Adrenal gland (tissue), 12 donors: ENCODE measurements around the gene NMUR1. TPM values are rescaled to one million over a fixed set of nuclear protein-coding genes. Genes with fewer than 3 reads are reported as not detected.

ENCODE experiments used
- DNase-seq, 7 donors: peaks; one replicate each; pipeline ENCODE4 v3.0.0-alpha.2; 2019 to 2020
- H3K27ac ChIP-seq, 5 donors: fragments of 200-600 bp; sonication (generic) in 4 of 5; 1 replicate in 3 of 5; 2 replicates in 2 of 5; pipeline versions ENCODE4 v1.5.1 to v1.8.0; 2016 to 2020; ENCODE audit warnings: mild to moderate bottlenecking in 1 of 5
- H3K27me3 ChIP-seq: fragments of 200-600 bp; 2 replicates; pipeline ENCODE4 v1.8.0; 2021
- H3K36me3 ChIP-seq, 2 donors: fragments of 200-600 bp; replicated peaks in 1 of 2; 1 replicate in 1 of 2; 2 replicates in 1 of 2; pipeline versions ENCODE4 v1.5.1 to v1.8.0; 2018 to 2022
- H3K4me1 ChIP-seq, 2 donors: fragments of 200-600 bp; replicated peaks in 1 of 2; 1 replicate in 1 of 2; 2 replicates in 1 of 2; pipeline versions ENCODE4 v1.5.1 to v1.8.0; 2018 to 2021
- H3K4me3 ChIP-seq, 4 donors: fragments of 200-600 bp; sonication (generic) in 3 of 4; one replicate each; pipeline ENCODE4 v1.5.1; 2016 to 2018
- H3K9me3 ChIP-seq, 3 donors: fragments of 200-600 bp; sonication (generic) in 1 of 3; replicated peaks in 1 of 3; 1 replicate in 2 of 3; 2 replicates in 1 of 3; pipeline versions ENCODE4 v1.5.1 to v1.8.0; 2016 to 2021
- CTCF ChIP-seq, 6 experiments: fragments of 450-650 bp in 4 of 6; fragments of 200-600 bp in 2 of 6; sonication (generic) in 1 of 6; IDR thresholded peaks; 1 replicate in 5 of 6; 2 replicates in 1 of 6; pipeline versions ENCODE4 v1.5.1 to v1.8.0; 2016 to 2021; ENCODE audit warnings: antibody characterized with exemption in 6 of 6, mild to moderate bottlenecking in 2 of 6, moderate library complexity in 1 of 6
- POLR2A ChIP-seq, 2 donors: fragments of 450-650 bp; IDR thresholded peaks; one replicate each; pipeline ENCODE4 v1.6.1; 2017; ENCODE audit warnings: antibody characterized with exemption in 2 of 2, mild to moderate bottlenecking in 2 of 2, moderate library complexity in 1 of 2
- WGBS, 4 donors: extraction: QIAGEN DNeasy Blood & Tissue Kit in 2 of 4; methylation state at CpG; one replicate each; pipeline versions ENCODE4 v1.1.5 to v1.1.7; 2013 to 2017; 5-methylcytosine and 5-hydroxymethylcytosine counted together
- intact Hi-C, 2 donors: fragments of 100-400 bp; cut with DNase I; formaldehyde crosslinking; loops; one replicate each; pipeline versions ENCODE4 v1.14.1 to v1.15.0; 2022 to 2023
- polyA plus RNA-seq, 3 donors: library from polyadenylated mRNA; stranded (reverse); fragments of 200-250 nt in 2 of 3; fragments of 350-450 nt in 1 of 3; fragmentation: Illumina TruSeq in 1 of 3; extraction: RNeasy Lipid Tissue Mini Kit (QIAGEN cat#74804) in 1 of 3; gene quantifications; one replicate each; pipeline ENCODE4 v1.2.3, GENCODE V29; 2013 to 2014
- total RNA-seq, 9 donors: library from RNA; depleted of rRNA in 4 of 9; stranded (reverse); fragments of >200 nt in 4 of 9; fragments of 120-200 nt in 1 of 9; fragmentation: NEBNext Ultra II Directional in 1 of 9; extraction: Animal tissue kit (Norgen Biotek cat#: 25700) in 1 of 9; gene quantifications; one replicate each; pipeline versions ENCODE4 v1.1.0 to v1.2.4, GENCODE V29; 2013 to 2023
- donor health status: healthy with polysubstance abuse.
- donor health status: Bipolar disorder and iron deficiency.
- donor health status: DM: yes; HTN: yes; CAD: no.
- donor health status: DM: no; HTN: no; CAD: no.
- donor health status: DM: no; HTN: no; CAD: no.
- donor health status: DM: yes; HTN: yes; CAD: no.

NMUR1 gene
- total and polyA plus RNA-seq, 12 donors, result 0.32 to 3.2 (median 1.3) TPM

GRCh38 chr2:231526341-231527090, 3.7 kb downstream of the NMUR1 start:
- Histone ChIP-seq H3K4me3 (no peak overlapping the region), H3K4me1 (peaks cover 4 to 5% of the 10 kb centered on the region in 2 donors), H3K27ac (no peak overlapping the region), H3K27me3 (no peaks in the 10 kb centered on the region), H3K9me3 (no peaks in the 10 kb centered on the region), H3K36me3 (no peaks in the 10 kb centered on the region)
- 87 to 92% (median 91%) methylated on average over 8 to 16 of the region's 16 CpGs for WGBS, 4 donors
- TF ChIP-seq CTCF (IDR thresholded peaks at IDR 0.05) (no peak), POLR2A (IDR thresholded peaks at IDR 0.05) (no peak)
- intact Hi-C loops, result no loop called here
- DNase-seq, result no peak

GRCh38 chr2:231525248-231526163, 4.7 kb downstream of the NMUR1 start:
- TF ChIP-seq CTCF (IDR thresholded peaks at IDR 0.05), result no peak
- TF ChIP-seq POLR2A (IDR thresholded peaks at IDR 0.05), result no peak
- Histone ChIP-seq H3K9me3 (no peaks in the 10 kb centered on the region), H3K27ac (no peak overlapping the region), H3K36me3 (no peaks in the 10 kb centered on the region), H3K4me3 (no peak overlapping the region), H3K27me3 (no peaks in the 10 kb centered on the region), H3K4me1 (peaks cover 4 to 5% of the 10 kb centered on the region in 2 donors)
- intact Hi-C loops, result no loop called here
- no peak for DNase-seq
- 92 to 96% (median 93%) methylated on average over 20 to 24 of the region's 24 CpGs for WGBS, 4 donors

GRCh38 chr2:231524477-231525247, 5.6 kb downstream of the NMUR1 start:
- Histone ChIP-seq H3K36me3 (no peaks in the 10 kb centered on the region), H3K4me1 (peaks cover 0 to under 1% of the 10 kb centered on the region in 2 donors), H3K9me3 (no peaks in the 10 kb centered on the region), H3K27me3 (no peaks in the 10 kb centered on the region), H3K4me3 (no peak overlapping the region), H3K27ac (no peak overlapping the region)
- DNase-seq, result no peak
- 84 to 93% (median 91%) methylated on average over 12 to 16 of the region's 16 CpGs for WGBS, 4 donors
- TF ChIP-seq CTCF (IDR thresholded peaks at IDR 0.05) (no peak), POLR2A (IDR thresholded peaks at IDR 0.05) (no peak)
- intact Hi-C loops, result loop anchor here (5.0 kb wide), 1 partner anchor 33 kb away; no protein-coding TSS in a partner anchor
